HEK293 (cell line): ENCODE data around the gene ICE1.

Experiments used
- GFI1B ChIP-seq: fragments of 450-650 bp; formaldehyde crosslinking; IDR thresholded peaks from 2 replicates; pipeline ENCODE4 v1.5.1; 2016; ENCODE audit warnings: missing biosample characterization, missing genetic modification characterization
- GLIS1 ChIP-seq: fragments of 450-650 bp; formaldehyde crosslinking; IDR thresholded peaks from 2 replicates; pipeline ENCODE4 v1.5.1; 2016; ENCODE audit warnings: missing biosample characterization, missing genetic modification characterization
- IKZF3 ChIP-seq: fragments of 450-650 bp; IDR thresholded peaks from 2 replicates; pipeline ENCODE4 v1.5.0; 2018; ENCODE audit warnings: missing biosample characterization, mild to moderate bottlenecking, missing genetic modification characterization, moderate library complexity
- KLF10 ChIP-seq: fragments of 450-650 bp; IDR thresholded peaks from 2 replicates; pipeline ENCODE4 v1.5.1; 2018; ENCODE audit warnings: missing biosample characterization, mild to moderate bottlenecking, missing genetic modification characterization
- KLF9 ChIP-seq: fragments of 450-650 bp; formaldehyde crosslinking; IDR thresholded peaks from 2 replicates; pipeline ENCODE4 v1.5.1; 2016; ENCODE audit warnings: missing biosample characterization, missing genetic modification characterization, low read depth
- MEIS1 ChIP-seq: sonication (generic); formaldehyde crosslinking; IDR thresholded peaks from 2 replicates; pipeline ENCODE4 v1.8.1; 2022; ENCODE audit warnings: missing genetic modification reagents, mild to moderate bottlenecking, borderline replicate concordance
- MYNN ChIP-seq: fragments of 450-650 bp; formaldehyde crosslinking; IDR thresholded peaks from 2 replicates; pipeline ENCODE4 v1.5.1; 2016; ENCODE audit warnings: missing biosample characterization, missing genetic modification characterization, borderline replicate concordance
- OSR2 ChIP-seq: fragments of 450-650 bp; formaldehyde crosslinking; IDR thresholded peaks from 2 replicates; pipeline ENCODE4 v1.5.1; 2016; ENCODE audit warnings: missing biosample characterization, missing genetic modification characterization
- YY1 ChIP-seq: fragments of 450-650 bp; formaldehyde crosslinking; IDR thresholded peaks from 2 replicates; pipeline ENCODE4 v1.5.1; 2018; ENCODE audit warnings: missing biosample characterization, missing genetic modification characterization
- ZBTB48 ChIP-seq: fragments of 450-650 bp; formaldehyde crosslinking; IDR thresholded peaks from 2 replicates; pipeline ENCODE4 v1.5.1; 2016; ENCODE audit warnings: missing biosample characterization, missing genetic modification characterization
- ZEB2 ChIP-seq: fragments of 450-650 bp; formaldehyde crosslinking; IDR thresholded peaks from 2 replicates; pipeline ENCODE4 v1.5.1; 2016; ENCODE audit warnings: missing biosample characterization, missing genetic modification characterization
- ZNF174 ChIP-seq: fragments of 450-650 bp; formaldehyde crosslinking; IDR thresholded peaks from 2 replicates; pipeline ENCODE4 v1.5.0; 2017; ENCODE audit warnings: missing biosample characterization, mild to moderate bottlenecking, missing genetic modification characterization
- ZNF2 ChIP-seq: fragments of 450-650 bp; formaldehyde crosslinking; IDR thresholded peaks from 2 replicates; pipeline ENCODE4 v1.5.1; 2016; ENCODE audit warnings: missing biosample characterization, missing genetic modification characterization
- ZNF335 ChIP-seq: fragments of 450-650 bp; formaldehyde crosslinking; conservative IDR thresholded peaks from 2 replicates; pipeline ENCODE4 v1.5.1; 2016; ENCODE audit warnings: missing biosample characterization, missing genetic modification characterization
- ZNF416 ChIP-seq: fragments of 450-650 bp; formaldehyde crosslinking; IDR thresholded peaks from 2 replicates; pipeline ENCODE4 v1.5.1; 2016; ENCODE audit warnings: missing biosample characterization, missing genetic modification characterization
- ZNF529 ChIP-seq: fragments of 450-650 bp; formaldehyde crosslinking; IDR thresholded peaks from 2 replicates; pipeline ENCODE4 v1.5.1; 2017; ENCODE audit warnings: missing genetic modification characterization, missing biosample characterization; ENCODE audit not compliant: insufficient replicate concordance
- ZNF623 ChIP-seq: fragments of 450-650 bp; formaldehyde crosslinking; IDR thresholded peaks from 2 replicates; pipeline ENCODE4 v1.5.1; 2016; ENCODE audit warnings: missing biosample characterization, missing genetic modification characterization
- ZSCAN23 ChIP-seq: fragments of 450-650 bp; formaldehyde crosslinking; IDR thresholded peaks from 2 replicates; pipeline ENCODE4 v1.5.1; 2016; ENCODE audit warnings: missing biosample characterization, missing genetic modification characterization
- ZXDB ChIP-seq: fragments of 450-650 bp; formaldehyde crosslinking; IDR thresholded peaks from 2 replicates; pipeline ENCODE4 v1.5.1; 2016; ENCODE audit warnings: missing biosample characterization, missing genetic modification characterization
- TF ChIP-seq, protein P1 (sequence below): fragments of 450-650 bp; formaldehyde crosslinking; IDR thresholded peaks from 2 replicates; pipeline ENCODE4 v1.5.1; 2016; ENCODE audit warnings: missing biosample characterization, missing genetic modification characterization
- TF ChIP-seq, protein P2 (sequence below): fragments of 450-650 bp; formaldehyde crosslinking; IDR thresholded peaks from 2 replicates; pipeline ENCODE4 v1.5.1; 2016; ENCODE audit warnings: missing biosample characterization, missing genetic modification characterization, borderline replicate concordance
- TF ChIP-seq, protein P3 (sequence below): fragments of 450-650 bp; formaldehyde crosslinking; conservative IDR thresholded peaks from 2 replicates; pipeline ENCODE4 v1.5.1; 2016; ENCODE audit warnings: low read depth, missing biosample characterization, missing genetic modification characterization
- TF ChIP-seq, protein P4 (sequence below): fragments of 450-650 bp; formaldehyde crosslinking; IDR thresholded peaks from 2 replicates; pipeline ENCODE4 v1.5.0; 2017; ENCODE audit warnings: missing biosample characterization, missing genetic modification characterization, borderline replicate concordance
- TF ChIP-seq, protein P5 (sequence below): fragments of 450-650 bp; formaldehyde crosslinking; IDR thresholded peaks from 2 replicates; pipeline ENCODE4 v1.5.1; 2016; ENCODE audit warnings: missing biosample characterization, missing genetic modification characterization
- TF ChIP-seq, protein P6 (sequence below): fragments of 450-650 bp; IDR thresholded peaks from 2 replicates; pipeline ENCODE4 v1.5.1; 2018; ENCODE audit warnings: missing biosample characterization, mild to moderate bottlenecking, missing genetic modification characterization

Gene ICE1

DNA sequence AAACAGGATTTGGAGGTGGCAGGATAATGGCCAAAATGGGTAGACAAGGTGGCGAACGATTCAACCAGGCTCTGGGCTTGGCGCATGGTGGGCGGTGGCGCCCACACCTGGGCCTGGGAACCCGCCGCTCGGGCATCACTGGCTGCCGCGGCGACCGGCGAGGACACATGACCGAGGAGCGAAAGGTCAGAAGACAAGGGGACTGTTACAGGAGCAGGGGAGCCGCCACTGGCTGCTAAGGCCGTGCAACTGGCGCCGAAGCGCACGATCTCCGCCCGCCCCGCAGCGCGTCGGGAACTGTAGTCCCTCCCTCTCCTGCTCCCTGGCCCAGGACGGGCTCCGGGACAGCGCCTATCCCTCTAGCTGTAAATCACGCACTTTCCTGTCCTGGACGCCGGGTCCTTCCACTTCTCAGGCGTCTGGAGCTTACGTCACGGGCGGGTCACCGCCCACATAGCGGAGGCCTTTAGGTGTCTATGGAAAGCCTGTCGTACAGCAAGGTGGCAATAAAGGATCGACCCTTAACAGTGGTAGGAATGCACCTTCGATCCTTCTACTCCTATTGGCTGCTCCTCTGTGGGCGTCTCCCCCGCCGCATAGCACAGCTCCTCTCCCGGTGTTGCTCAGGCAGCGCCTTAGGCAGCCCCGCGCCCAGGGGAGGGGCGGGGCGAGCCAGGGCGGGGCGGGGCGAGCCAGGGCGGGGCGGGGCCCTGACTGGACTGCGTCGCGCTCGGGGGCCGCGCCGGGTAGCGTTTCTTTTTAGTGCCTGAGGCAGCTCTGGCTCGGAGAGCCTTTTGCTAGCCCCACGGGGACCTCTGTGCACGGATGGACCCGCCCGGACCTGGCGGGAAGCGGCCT, at the start of gene ICE1 (continued):
- peak; percentile 96 for TF ChIP-seq KLF10 (tag by site-specific recombination)
- peak; percentile 97 for TF ChIP-seq ZXDB (tag by site-specific recombination)
- TF ChIP-seq, protein P1, sequence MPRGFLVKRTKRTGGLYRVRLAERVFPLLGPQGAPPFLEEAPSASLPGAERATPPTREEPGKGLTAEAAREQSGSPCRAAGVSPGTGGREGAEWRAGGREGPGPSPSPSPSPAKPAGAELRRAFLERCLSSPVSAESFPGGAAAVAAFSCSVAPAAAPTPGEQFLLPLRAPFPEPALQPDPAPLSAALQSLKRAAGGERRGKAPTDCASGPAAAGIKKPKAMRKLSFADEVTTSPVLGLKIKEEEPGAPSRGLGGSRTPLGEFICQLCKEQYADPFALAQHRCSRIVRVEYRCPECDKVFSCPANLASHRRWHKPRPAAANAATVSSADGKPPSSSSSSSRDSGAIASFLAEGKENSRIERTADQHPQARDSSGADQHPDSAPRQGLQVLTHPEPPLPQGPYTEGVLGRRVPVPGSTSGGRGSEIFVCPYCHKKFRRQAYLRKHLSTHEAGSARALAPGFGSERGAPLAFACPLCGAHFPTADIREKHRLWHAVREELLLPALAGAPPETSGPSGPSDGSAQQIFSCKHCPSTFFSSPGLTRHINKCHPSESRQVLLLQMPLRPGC (tag by site-specific recombination), result peak; percentile 82
- TF ChIP-seq, protein P2, sequence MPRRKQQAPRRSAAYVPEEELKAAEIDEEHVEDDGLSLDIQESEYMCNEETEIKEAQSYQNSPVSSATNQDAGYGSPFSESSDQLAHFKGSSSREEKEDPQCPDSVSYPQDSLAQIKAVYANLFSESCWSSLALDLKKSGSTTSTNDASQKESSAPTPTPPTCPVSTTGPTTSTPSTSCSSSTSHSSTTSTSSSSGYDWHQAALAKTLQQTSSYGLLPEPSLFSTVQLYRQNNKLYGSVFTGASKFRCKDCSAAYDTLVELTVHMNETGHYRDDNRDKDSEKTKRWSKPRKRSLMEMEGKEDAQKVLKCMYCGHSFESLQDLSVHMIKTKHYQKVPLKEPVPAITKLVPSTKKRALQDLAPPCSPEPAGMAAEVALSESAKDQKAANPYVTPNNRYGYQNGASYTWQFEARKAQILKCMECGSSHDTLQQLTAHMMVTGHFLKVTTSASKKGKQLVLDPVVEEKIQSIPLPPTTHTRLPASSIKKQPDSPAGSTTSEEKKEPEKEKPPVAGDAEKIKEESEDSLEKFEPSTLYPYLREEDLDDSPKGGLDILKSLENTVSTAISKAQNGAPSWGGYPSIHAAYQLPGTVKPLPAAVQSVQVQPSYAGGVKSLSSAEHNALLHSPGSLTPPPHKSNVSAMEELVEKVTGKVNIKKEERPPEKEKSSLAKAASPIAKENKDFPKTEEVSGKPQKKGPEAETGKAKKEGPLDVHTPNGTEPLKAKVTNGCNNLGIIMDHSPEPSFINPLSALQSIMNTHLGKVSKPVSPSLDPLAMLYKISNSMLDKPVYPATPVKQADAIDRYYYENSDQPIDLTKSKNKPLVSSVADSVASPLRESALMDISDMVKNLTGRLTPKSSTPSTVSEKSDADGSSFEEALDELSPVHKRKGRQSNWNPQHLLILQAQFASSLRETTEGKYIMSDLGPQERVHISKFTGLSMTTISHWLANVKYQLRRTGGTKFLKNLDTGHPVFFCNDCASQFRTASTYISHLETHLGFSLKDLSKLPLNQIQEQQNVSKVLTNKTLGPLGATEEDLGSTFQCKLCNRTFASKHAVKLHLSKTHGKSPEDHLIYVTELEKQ (tag by site-specific recombination), result 0 out of 2 replicates have a peak, but pooled peaks have one; percentile 73
- TF ChIP-seq YY1 (tag by site-specific recombination), result peak; percentile 58
- TF ChIP-seq ZNF2 (tag by site-specific recombination), result peak; percentile 82
- TF ChIP-seq ZNF416 (tag by site-specific recombination), result no peak
- TF ChIP-seq, protein P3, sequence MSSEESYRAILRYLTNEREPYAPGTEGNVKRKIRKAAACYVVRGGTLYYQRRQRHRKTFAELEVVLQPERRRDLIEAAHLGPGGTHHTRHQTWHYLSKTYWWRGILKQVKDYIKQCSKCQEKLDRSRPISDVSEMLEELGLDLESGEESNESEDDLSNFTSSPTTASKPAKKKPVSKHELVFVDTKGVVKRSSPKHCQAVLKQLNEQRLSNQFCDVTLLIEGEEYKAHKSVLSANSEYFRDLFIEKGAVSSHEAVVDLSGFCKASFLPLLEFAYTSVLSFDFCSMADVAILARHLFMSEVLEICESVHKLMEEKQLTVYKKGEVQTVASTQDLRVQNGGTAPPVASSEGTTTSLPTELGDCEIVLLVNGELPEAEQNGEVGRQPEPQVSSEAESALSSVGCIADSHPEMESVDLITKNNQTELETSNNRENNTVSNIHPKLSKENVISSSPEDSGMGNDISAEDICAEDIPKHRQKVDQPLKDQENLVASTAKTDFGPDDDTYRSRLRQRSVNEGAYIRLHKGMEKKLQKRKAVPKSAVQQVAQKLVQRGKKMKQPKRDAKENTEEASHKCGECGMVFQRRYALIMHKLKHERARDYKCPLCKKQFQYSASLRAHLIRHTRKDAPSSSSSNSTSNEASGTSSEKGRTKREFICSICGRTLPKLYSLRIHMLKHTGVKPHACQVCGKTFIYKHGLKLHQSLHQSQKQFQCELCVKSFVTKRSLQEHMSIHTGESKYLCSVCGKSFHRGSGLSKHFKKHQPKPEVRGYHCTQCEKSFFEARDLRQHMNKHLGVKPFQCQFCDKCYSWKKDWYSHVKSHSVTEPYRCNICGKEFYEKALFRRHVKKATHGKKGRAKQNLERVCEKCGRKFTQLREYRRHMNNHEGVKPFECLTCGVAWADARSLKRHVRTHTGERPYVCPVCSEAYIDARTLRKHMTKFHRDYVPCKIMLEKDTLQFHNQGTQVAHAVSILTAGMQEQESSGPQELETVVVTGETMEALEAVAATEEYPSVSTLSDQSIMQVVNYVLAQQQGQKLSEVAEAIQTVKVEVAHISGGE (tag by site-specific recombination), result peak; percentile 41
- TF ChIP-seq ZEB2 (tag by site-specific recombination), result peak; percentile 93
- TF ChIP-seq GFI1B, result peak; percentile 4; the same call in 1 of the 2 replicates
- no peak for TF ChIP-seq ZNF174
- TF ChIP-seq ZBTB48 (tag by site-specific recombination), result peak; percentile 92
- no peak for TF ChIP-seq MYNN (tag by site-specific recombination)
- peak; percentile 95 for TF ChIP-seq MEIS1 (CRISPR knock-in tag)
- TF ChIP-seq, protein P4, sequence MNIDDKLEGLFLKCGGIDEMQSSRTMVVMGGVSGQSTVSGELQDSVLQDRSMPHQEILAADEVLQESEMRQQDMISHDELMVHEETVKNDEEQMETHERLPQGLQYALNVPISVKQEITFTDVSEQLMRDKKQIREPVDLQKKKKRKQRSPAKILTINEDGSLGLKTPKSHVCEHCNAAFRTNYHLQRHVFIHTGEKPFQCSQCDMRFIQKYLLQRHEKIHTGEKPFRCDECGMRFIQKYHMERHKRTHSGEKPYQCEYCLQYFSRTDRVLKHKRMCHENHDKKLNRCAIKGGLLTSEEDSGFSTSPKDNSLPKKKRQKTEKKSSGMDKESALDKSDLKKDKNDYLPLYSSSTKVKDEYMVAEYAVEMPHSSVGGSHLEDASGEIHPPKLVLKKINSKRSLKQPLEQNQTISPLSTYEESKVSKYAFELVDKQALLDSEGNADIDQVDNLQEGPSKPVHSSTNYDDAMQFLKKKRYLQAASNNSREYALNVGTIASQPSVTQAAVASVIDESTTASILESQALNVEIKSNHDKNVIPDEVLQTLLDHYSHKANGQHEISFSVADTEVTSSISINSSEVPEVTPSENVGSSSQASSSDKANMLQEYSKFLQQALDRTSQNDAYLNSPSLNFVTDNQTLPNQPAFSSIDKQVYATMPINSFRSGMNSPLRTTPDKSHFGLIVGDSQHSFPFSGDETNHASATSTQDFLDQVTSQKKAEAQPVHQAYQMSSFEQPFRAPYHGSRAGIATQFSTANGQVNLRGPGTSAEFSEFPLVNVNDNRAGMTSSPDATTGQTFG (tag by site-specific recombination), result no peak
- TF ChIP-seq, protein P5, sequence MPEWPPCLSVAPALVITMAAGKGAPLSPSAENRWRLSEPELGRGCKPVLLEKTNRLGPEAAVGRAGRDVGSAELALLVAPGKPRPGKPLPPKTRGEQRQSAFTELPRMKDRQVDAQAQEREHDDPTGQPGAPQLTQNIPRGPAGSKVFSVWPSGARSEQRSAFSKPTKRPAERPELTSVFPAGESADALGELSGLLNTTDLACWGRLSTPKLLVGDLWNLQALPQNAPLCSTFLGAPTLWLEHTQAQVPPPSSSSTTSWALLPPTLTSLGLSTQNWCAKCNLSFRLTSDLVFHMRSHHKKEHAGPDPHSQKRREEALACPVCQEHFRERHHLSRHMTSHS (tag by site-specific recombination), result no peak
- peak; percentile 34; the same call in 1 of the 2 replicates for TF ChIP-seq ZNF623
- TF ChIP-seq KLF9, result peak; percentile 89
- TF ChIP-seq ZNF529 (tag by site-specific recombination), result no peak
- TF ChIP-seq ZNF335, result peak; percentile 100
- TF ChIP-seq ZSCAN23 (tag by site-specific recombination), result no peak
- peak; percentile 100 for TF ChIP-seq IKZF3
- TF ChIP-seq OSR2 (tag by site-specific recombination), result peak; percentile 50; the same call in 1 of the 2 replicates
- TF ChIP-seq GLIS1 (tag by site-specific recombination), result peak; percentile 79
- TF ChIP-seq, protein P6, sequence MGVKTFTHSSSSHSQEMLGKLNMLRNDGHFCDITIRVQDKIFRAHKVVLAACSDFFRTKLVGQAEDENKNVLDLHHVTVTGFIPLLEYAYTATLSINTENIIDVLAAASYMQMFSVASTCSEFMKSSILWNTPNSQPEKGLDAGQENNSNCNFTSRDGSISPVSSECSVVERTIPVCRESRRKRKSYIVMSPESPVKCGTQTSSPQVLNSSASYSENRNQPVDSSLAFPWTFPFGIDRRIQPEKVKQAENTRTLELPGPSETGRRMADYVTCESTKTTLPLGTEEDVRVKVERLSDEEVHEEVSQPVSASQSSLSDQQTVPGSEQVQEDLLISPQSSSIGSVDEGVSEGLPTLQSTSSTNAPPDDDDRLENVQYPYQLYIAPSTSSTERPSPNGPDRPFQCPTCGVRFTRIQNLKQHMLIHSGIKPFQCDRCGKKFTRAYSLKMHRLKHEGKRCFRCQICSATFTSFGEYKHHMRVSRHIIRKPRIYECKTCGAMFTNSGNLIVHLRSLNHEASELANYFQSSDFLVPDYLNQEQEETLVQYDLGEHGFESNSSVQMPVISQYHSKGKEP, result 0 out of 2 replicates have a peak, but pooled peaks have one; percentile 27
